A549 (cell line): Measurements from ENCODE around the gene ZDHHC11B. TPM values are rescaled to one million over a fixed set of nuclear protein-coding genes. Genes with fewer than 3 reads are reported as not detected.

ENCODE experiments used
- ATAC-seq, 2 experiments: fragments of 200-7000 bp in 1 of 2; fragments of >200 bp in 1 of 2; cut with Nextera tagmentation in 1 of 2; cut with Tn5 transposase in 1 of 2; 3 replicates each; pipeline versions ENCODE4 v1.8.0 to v1.9.1; 2018 to 2020; ENCODE audit warnings: mild to moderate bottlenecking in 1 of 2, moderate library complexity in 1 of 2
- CTCF ChIA-PET: fragments of 300-600 bp; sonication (Branson Sonifier 250); formaldehyde crosslinking; extraction: SDS; loops from one replicate; lab custom pipeline; 2021; ENCODE audit warnings: antibody characterized with exemption, inconsistent platforms; lab: Yijun Ruan, JAX
- POLR2A ChIA-PET: fragments of 350-600 bp; formaldehyde crosslinking; extraction: SDS; loops from one replicate; lab custom pipeline; 2021; ENCODE audit warnings: antibody characterized with exemption, inconsistent platforms; lab: Yijun Ruan, JAX
- DNase-seq, 2 experiments: peaks; one replicate each; pipeline versions ENCODE4 v3.0.0 to v3.0.0-alpha.2; 2011 to 2016; ENCODE audit warnings: low read depth in 1 of 2, low spot score in 1 of 2
- FAIRE-seq: peaks from 2 replicates; lab custom pipeline; 2011; peaks lifted over from hg19 to GRCh38; lab: Jason Lieb, UNC
- H3K27ac ChIP-seq, 2 experiments: fragments of >200 bp; sonication (Bioruptor Twin); formaldehyde crosslinking; 3 replicates each; pipeline ENCODE4 v1.5.1; 2016 to 2017
- H3K4me1 ChIP-seq: fragments of >200 bp; sonication (Bioruptor Twin); formaldehyde crosslinking; 3 replicates; pipeline ENCODE4 v1.6.1; 2016
- H3K4me2 ChIP-seq: fragments of >200 bp; sonication (Bioruptor Twin); formaldehyde crosslinking; 3 replicates; pipeline ENCODE4 v1.6.1; 2016
- H3K4me3 ChIP-seq: fragments of >200 bp; sonication (Bioruptor Twin); formaldehyde crosslinking; 3 replicates; pipeline ENCODE4 v1.5.1; 2016
- H3K9me3 ChIP-seq: fragments of >200 bp; sonication (Bioruptor Twin); formaldehyde crosslinking; 3 replicates; pipeline ENCODE4 v1.6.1; 2016
- CBX2 ChIP-seq: fragments of 200-600 bp; sonication (generic); IDR thresholded peaks from 2 replicates; pipeline ENCODE4 v1.6.1; 2016; ENCODE audit warnings: low read depth, mild to moderate bottlenecking, borderline replicate concordance
- EHF ChIP-seq: fragments of 250-450 bp; sonication (Bioruptor Pico); IDR thresholded peaks from 2 replicates; pipeline ENCODE4 v1.5.0; 2020; ENCODE audit warnings: mild to moderate bottlenecking
- EP300 ChIP-seq, 2 experiments: fragments of >200 bp; sonication (Bioruptor Twin); formaldehyde crosslinking; IDR thresholded peaks; 2 replicates in 1 of 2; 3 replicates in 1 of 2; pipeline ENCODE4 v1.6.1; 2016 to 2017
- FOSB ChIP-seq: fragments of 250-450 bp; sonication (Bioruptor Pico); IDR thresholded peaks from 2 replicates; pipeline ENCODE4 v1.5.0; 2020; ENCODE audit warnings: mild to moderate bottlenecking, moderate library complexity
- GATA3 ChIP-seq: IDR thresholded peaks from 2 replicates; pipeline ENCODE4 v1.6.1; 2012; ENCODE audit warnings: borderline replicate concordance
- HEYL ChIP-seq: fragments of 250-450 bp; sonication (Bioruptor Pico); IDR thresholded peaks from 2 replicates; pipeline ENCODE4 v1.8.0; 2021; ENCODE audit warnings: mild to moderate bottlenecking, moderate library complexity
- HOXA7 ChIP-seq: fragments of 250-450 bp; sonication (Bioruptor Pico); IDR thresholded peaks from 2 replicates; pipeline ENCODE4 v1.5.0; 2020; ENCODE audit warnings: mild to moderate bottlenecking, moderate library complexity
- MYC ChIP-seq: IDR thresholded peaks from 2 replicates; pipeline ENCODE4 v1.6.1; 2012; ENCODE audit warnings: mild to moderate bottlenecking, inconsistent platforms, low read length, improper control_type of control experiment, borderline replicate concordance
- POLR2A ChIP-seq: IDR thresholded peaks from 2 replicates; pipeline ENCODE4 v1.6.1; 2012; ENCODE audit warnings: mild to moderate bottlenecking, low read length
- RAD21 ChIP-seq, 2 experiments: fragments of >200 bp in 1 of 2; sonication (Bioruptor Twin) in 1 of 2; formaldehyde crosslinking in 1 of 2; IDR thresholded peaks in 1 of 2; conservative IDR thresholded peaks in 1 of 2; 2 replicates in 1 of 2; 3 replicates in 1 of 2; pipeline ENCODE4 v1.6.1; 2012 to 2018; ENCODE audit warnings: inconsistent platforms in 1 of 2
- RCOR1 ChIP-seq: fragments of 150-350 bp; IDR thresholded peaks from 2 replicates; pipeline ENCODE4 v1.6.1; 2014; ENCODE audit warnings: antibody characterized with exemption, low read length, low read depth
- RFX5 ChIP-seq: fragments of 450-650 bp; IDR thresholded peaks from 2 replicates; pipeline ENCODE4 v1.7.1; 2014; ENCODE audit warnings: antibody characterized with exemption, mild to moderate bottlenecking, moderate library complexity
- ZSCAN20 ChIP-seq: fragments of 250-450 bp; sonication (Bioruptor Pico); IDR thresholded peaks from 2 replicates; pipeline ENCODE4 v1.8.0; 2022; ENCODE audit warnings: mild to moderate bottlenecking, moderate library complexity
- WGBS: methylation state at CpG from one replicate; pipeline ENCODE4 v1.1.6; 2017; ENCODE audit errors: missing lambda C conversion rate; 5-methylcytosine and 5-hydroxymethylcytosine counted together
- polyA plus RNA-seq, 4 experiments: library from polyadenylated mRNA; depleted of rRNA in 3 of 4; stranded (reverse); fragments of >200 nt; fragmentation: RNase III in 1 of 4; extraction: RNeasy Plus Mini Kit Qiagen cat#74134 plus additional on column Dnase treatment in 1 of 4; gene quantifications; 2 replicates in 3 of 4; 3 replicates in 1 of 4; pipeline ENCODE4 v1.2.3, GENCODE V29; 2011 to 2017
- TF ChIP-seq, protein P1 (sequence below): fragments of 200-600 bp; sonication (generic); IDR thresholded peaks from 2 replicates; pipeline ENCODE4 v1.6.1; 2016; ENCODE audit warnings: antibody characterized with exemption, mild to moderate bottlenecking, moderate library complexity
- TF ChIP-seq, protein P2 (sequence below): IDR thresholded peaks from 2 replicates; pipeline ENCODE4 v1.6.1; 2012; ENCODE audit warnings: low read depth, borderline replicate concordance

Gene ZDHHC11B
- polyA plus RNA-seq, 2 of the 4 experiments (the other 2 are of a cell fraction), result 0.18 to 1.0 TPM

DNA sequence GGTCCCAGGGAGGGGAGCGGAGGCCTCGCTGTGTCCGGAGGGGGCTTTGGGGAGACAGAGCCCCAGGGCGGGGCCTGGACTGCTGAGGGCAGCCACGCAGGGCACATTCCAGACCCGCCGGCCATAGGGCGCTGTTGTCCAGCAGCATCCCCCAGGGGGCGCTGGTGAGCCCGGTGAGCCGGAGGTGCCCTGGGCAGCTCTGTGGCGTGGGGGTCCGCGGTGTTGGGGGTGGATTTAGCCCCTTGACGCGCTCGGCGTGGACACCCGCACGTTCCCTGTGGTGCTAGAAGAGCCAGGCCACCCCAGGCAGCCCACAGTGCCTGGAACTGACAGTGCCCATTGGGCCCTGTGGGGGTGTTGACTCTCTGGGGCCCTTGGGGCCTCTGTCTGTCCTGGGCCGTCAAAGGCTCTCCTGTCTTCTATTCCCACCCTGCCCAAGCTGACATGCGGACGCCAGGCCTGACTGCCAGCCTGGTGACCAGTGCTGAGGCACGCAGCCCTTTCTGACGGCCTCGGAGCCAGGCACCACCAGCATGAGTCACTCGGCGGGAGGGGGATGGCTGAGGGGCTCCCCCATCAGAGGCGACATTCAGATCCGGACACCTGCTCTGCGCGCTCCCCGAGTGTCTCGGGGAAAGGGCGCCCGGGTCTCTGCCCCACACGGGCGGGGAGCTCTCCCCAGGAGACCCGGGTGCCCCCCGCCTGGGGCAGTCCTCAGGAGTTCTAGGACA lies 115.3 kb downstream of the ZDHHC11B start (continued):
- TF ChIP-seq, protein P1, sequence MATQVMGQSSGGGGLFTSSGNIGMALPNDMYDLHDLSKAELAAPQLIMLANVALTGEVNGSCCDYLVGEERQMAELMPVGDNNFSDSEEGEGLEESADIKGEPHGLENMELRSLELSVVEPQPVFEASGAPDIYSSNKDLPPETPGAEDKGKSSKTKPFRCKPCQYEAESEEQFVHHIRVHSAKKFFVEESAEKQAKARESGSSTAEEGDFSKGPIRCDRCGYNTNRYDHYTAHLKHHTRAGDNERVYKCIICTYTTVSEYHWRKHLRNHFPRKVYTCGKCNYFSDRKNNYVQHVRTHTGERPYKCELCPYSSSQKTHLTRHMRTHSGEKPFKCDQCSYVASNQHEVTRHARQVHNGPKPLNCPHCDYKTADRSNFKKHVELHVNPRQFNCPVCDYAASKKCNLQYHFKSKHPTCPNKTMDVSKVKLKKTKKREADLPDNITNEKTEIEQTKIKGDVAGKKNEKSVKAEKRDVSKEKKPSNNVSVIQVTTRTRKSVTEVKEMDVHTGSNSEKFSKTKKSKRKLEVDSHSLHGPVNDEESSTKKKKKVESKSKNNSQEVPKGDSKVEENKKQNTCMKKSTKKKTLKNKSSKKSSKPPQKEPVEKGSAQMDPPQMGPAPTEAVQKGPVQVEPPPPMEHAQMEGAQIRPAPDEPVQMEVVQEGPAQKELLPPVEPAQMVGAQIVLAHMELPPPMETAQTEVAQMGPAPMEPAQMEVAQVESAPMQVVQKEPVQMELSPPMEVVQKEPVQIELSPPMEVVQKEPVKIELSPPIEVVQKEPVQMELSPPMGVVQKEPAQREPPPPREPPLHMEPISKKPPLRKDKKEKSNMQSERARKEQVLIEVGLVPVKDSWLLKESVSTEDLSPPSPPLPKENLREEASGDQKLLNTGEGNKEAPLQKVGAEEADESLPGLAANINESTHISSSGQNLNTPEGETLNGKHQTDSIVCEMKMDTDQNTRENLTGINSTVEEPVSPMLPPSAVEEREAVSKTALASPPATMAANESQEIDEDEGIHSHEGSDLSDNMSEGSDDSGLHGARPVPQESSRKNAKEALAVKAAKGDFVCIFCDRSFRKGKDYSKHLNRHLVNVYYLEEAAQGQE, result no peak
- TF ChIP-seq HEYL (CRISPR knock-in tag) (no peak), RAD21 (conservative IDR thresholded peaks at IDR 0.05 in 1 of 2, IDR thresholded peaks at IDR 0.05 in 1 of 2) (peak; percentile 20 to 29; a peak in 3 of 5 replicates)

DNA sequence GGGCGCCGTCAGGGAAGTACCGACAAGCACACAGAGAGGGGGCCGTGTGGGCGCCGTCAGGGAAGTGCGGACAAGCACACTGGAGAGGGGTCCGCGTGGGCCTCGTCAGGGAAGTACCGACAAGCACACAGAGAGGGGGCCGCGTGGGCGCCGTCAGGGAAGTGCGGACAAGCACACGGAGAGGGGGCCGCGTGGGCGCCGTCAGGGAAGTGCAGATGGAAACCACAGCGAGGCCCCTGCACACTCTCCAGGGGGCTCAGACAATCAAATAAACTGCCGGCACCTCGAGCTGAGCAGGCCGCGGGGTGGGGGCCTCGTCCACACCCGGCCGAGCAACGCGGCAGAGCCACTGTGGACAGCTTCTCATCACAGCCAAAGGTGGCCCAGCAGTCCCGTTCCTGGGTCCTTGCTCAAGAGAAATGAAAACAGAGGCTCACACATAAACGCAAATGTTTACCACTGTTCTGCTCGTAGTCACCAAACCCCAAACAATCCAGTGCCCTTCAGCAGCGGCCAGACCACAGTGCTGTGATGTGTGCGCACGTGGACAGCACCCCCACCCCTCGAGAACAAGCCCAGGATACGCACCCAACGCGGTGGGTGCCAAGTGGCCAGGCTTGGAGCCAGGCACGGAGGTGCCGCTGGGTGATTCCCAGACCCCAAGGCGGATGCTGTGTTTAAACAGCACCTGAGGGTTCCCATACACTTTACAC lies 116.1 kb downstream of the ZDHHC11B start:
- 86% methylated on average over 37 of the region's 44 CpGs for WGBS
- FAIRE-seq (no peak), DNase-seq (no peak), ATAC-seq (no peak)
- ChIA-PET POLR2A (no interaction called here), CTCF (interaction anchor here (0.6 to 7.0 kb wide), 17 partner anchors 10 to 499 kb away, joined by 3 to 87 read pairs (median 5); partner anchors contain the start of genes BRD9 and TRIP13)
- Histone ChIP-seq H3K4me3 (no peak overlapping the region), H3K4me1 (peaks cover 35% of the 10 kb centered on the region), H3K4me2 (no peak overlapping the region), H3K27ac (peak overlapping the region in 1 of 2 experiments; percentile 56; a peak in 1 of 6 replicates), H3K9me3 (no peaks in the 10 kb centered on the region)
- TF ChIP-seq GATA3 (no peak), HOXA7 (CRISPR knock-in tag) (no peak), EHF (CRISPR knock-in tag) (no peak), POLR2A (no peak), EP300 (IDR thresholded peaks at IDR 0.05) (no peak), ZSCAN20 (CRISPR knock-in tag) (no peak), FOSB (CRISPR knock-in tag) (no peak), MYC (no peak), RCOR1 (no peak), CBX2 (no peak), RFX5 (no peak)
- TF ChIP-seq, protein P1, result no peak
- TF ChIP-seq, protein P2, sequence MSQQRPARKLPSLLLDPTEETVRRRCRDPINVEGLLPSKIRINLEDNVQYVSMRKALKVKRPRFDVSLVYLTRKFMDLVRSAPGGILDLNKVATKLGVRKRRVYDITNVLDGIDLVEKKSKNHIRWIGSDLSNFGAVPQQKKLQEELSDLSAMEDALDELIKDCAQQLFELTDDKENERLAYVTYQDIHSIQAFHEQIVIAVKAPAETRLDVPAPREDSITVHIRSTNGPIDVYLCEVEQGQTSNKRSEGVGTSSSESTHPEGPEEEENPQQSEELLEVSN, result no peak
